Loucy (cell line): ENCODE data around the gene TGIF2.

ENCODE experiments used
- CTCF ChIP-seq: fragments of 200-600 bp; sonication (generic); conservative IDR thresholded peaks from 2 replicates; pipeline ENCODE4 v1.5.1; 2014; ENCODE audit warnings: mild to moderate bottlenecking, antibody characterized with exemption, low read length
- EZH2phosphoT487 ChIP-seq: fragments of 200-600 bp; IDR thresholded peaks from 2 replicates; pipeline ENCODE4 v1.6.1; 2018; ENCODE audit warnings: antibody characterized with exemption, mild to moderate bottlenecking, moderate library complexity, borderline replicate concordance

- no peak for TF ChIP-seq CTCF
- no peak for TF ChIP-seq EZH2phosphoT487
These were observed at the start of gene TGIF2 for GRCh38 chr20:36573103-36573797.
